ENCODE results near the gene CLSTN2.

- no peak for TF ChIP-seq POU2F2 (IDR thresholded peaks at IDR 0.05; ENCODE audit: low read depth, low read length)
- no peak for TF ChIP-seq POLR2AphosphoS5 (IDR thresholded peaks at IDR 0.05; ENCODE audit: low read depth, low read length)
- TF ChIP-seq POLR2A (IDR thresholded peaks at IDR 0.05; ENCODE audit: low read depth, low read length), result no peak
- TF ChIP-seq TAF1 (IDR thresholded peaks at IDR 0.05; ENCODE audit: low read depth, low read length), result no peak
- TF ChIP-seq SPI1 (IDR thresholded peaks at IDR 0.05; ENCODE audit: low read depth, low read length), result no peak
- no peak for TF ChIP-seq PAX5 (IDR thresholded peaks at IDR 0.05; ENCODE audit: insufficient read depth, low read length, severe bottlenecking)
Observed at GRCh38 chr3:140501770-140502364, 566.9 kb downstream of the CLSTN2 start.
